AG04450 (cell line): ENCODE measurements around the gene AK5. TPM values are rescaled to one million over a fixed set of nuclear protein-coding genes. Genes with fewer than 3 reads are reported as not detected.

Experiments used
- CTCF ChIA-PET: fragments of 300-600, 350-600 bp; formaldehyde crosslinking; extraction: SDS; loops from one replicate; lab custom pipeline; 2022; ENCODE audit warnings: antibody characterized with exemption, inconsistent platforms; lab: Charles Lee
- POLR2A ChIA-PET: fragments of 350-600 bp; formaldehyde crosslinking; extraction: SDS; loops from one replicate; lab custom pipeline; 2021; ENCODE audit warnings: antibody characterized with exemption, inconsistent platforms; lab: Yijun Ruan, JAX
- DNase-seq: peaks from one replicate; pipeline ENCODE4 v3.0.0-alpha.2; 2011; ENCODE audit warnings: low read depth, low spot score
- H3K27ac ChIP-seq: one replicate; pipeline ENCODE4 v1.5.1; 2012; ENCODE audit warnings: low read depth, low read length, control low read depth
- H3K27me3 ChIP-seq: one replicate; pipeline ENCODE4 v1.6.0; 2012; ENCODE audit warnings: low read length; ENCODE audit not compliant: control insufficient read depth, insufficient read depth
- H3K4me3 ChIP-seq: 2 replicates; pipeline ENCODE4 v1.5.1; 2011; ENCODE audit warnings: mild to moderate bottlenecking, low read depth, low read length, control low read depth
- H3K9me3 ChIP-seq: 2 replicates; pipeline ENCODE4 v1.5.1; 2012; ENCODE audit warnings: low read length; ENCODE audit not compliant: control insufficient read depth, insufficient read depth
- polyA plus RNA-seq: library from polyadenylated mRNA; depleted of rRNA; stranded (reverse); fragments of >200 nt; gene quantifications from 2 replicates; pipeline ENCODE4 v1.2.3, GENCODE V29; 2011
- TF ChIP-seq, protein P1 (sequence below): IDR thresholded peaks from 2 replicates; pipeline ENCODE4 v1.5.1; 2011; ENCODE audit warnings: low read depth, low read length, control low read depth, inconsistent platforms

The AK5 gene
- polyA plus RNA-seq, 1 experiment: 45.1 TPM

DNA sequence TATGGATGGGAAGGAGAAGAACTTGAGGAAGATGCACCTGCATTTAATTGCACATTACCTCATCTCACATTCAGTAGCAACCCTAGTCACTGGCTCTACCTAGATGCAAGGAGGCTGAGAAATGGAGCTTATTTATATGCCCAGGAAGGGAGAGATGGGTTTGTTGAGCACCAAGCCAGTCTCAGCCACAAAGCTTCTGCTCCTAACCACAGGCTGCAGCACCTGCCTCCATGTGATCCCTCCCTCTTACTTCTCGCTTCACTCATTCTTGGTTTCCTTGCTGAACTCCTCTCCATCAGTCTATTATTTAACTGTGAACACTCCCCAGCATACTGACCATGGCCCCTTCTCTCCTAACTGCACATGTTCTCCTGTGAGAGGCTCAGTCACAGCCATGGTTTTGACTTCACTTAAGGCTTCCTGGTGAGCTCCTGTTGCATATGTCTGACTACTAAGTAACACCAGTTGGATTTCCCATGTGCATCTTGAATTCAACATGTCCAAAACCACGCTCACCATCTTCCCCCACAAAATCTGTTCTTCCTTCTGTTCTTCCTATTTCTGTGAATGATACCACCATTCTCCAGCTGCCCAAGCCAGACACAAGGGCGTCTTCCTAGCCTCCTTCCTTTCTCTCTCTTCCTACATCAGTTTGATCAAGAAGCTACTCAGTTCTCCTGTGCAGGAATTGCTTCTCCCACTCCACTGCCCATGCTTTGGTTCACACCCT is 139.8 kb downstream of the AK5 start:
- CTCF ChIA-PET: no interaction called here
- Histone ChIP-seq H3K4me3 (no peak overlapping the region), H3K9me3 (no peaks in the 10 kb centered on the region), H3K27ac (no peak overlapping the region), H3K27me3 (no peaks in the 10 kb centered on the region)
- TF ChIP-seq, protein P1, sequence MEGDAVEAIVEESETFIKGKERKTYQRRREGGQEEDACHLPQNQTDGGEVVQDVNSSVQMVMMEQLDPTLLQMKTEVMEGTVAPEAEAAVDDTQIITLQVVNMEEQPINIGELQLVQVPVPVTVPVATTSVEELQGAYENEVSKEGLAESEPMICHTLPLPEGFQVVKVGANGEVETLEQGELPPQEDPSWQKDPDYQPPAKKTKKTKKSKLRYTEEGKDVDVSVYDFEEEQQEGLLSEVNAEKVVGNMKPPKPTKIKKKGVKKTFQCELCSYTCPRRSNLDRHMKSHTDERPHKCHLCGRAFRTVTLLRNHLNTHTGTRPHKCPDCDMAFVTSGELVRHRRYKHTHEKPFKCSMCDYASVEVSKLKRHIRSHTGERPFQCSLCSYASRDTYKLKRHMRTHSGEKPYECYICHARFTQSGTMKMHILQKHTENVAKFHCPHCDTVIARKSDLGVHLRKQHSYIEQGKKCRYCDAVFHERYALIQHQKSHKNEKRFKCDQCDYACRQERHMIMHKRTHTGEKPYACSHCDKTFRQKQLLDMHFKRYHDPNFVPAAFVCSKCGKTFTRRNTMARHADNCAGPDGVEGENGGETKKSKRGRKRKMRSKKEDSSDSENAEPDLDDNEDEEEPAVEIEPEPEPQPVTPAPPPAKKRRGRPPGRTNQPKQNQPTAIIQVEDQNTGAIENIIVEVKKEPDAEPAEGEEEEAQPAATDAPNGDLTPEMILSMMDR: no peak
- DNase-seq: no peak
- POLR2A ChIA-PET: no interaction called here

DNA sequence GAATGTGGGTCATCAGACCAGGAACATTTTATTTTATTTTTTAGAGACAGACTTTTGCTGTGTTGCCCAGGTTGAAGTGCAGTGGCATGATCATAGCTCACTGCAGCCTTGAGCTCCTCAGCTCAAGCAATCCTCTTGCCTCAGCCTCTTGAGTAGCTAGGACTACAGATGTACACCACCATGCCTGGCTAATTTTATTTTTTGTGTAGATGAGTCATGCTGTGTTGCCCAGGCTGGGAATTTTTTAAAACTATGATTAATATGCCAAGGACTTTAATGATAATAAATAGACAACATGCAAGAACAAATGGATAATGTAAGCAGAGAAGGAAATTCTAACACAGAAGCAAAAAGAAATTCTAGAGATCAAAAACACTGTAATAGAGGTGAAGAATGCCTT is 142.4 kb downstream of the AK5 start:
- ChIA-PET POLR2A (no interaction called here), CTCF (no interaction called here)
- no peaks in the 10 kb centered on the region for H3K9me3 ChIP-seq
- TF ChIP-seq, protein P1: no peak
- H3K27ac ChIP-seq: no peak overlapping the region
- DNase-seq: peak; percentile 11
- H3K4me3 ChIP-seq: no peak overlapping the region
- no peaks in the 10 kb centered on the region for H3K27me3 ChIP-seq

DNA sequence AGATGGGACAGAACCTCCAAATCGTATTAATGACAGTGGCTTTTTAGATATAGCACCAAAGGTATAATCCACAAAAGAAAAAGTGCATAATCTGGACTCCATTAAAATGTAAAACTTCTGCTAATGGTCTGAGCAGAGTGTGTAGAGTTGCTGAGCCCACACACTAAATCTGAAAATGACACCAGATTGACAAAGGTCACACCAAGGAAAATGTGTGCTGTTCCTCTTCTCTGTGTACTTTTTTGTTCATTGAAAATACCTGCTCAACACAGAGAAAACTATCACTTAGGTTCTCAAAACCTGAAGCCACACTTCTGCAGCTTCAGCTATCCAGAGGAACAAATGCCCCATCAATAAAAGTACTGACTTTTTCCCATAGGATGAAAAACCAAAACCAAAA is 146.2 kb downstream of the AK5 start:
- TF ChIP-seq, protein P1: no peak
- ChIA-PET CTCF (no interaction called here), POLR2A (no interaction called here)
- no peaks in the 10 kb centered on the region for H3K9me3 ChIP-seq
- DNase-seq: no peak
- no peak overlapping the region for H3K27ac ChIP-seq
- H3K27me3 ChIP-seq: no peaks in the 10 kb centered on the region
- no peak overlapping the region for H3K4me3 ChIP-seq

DNA sequence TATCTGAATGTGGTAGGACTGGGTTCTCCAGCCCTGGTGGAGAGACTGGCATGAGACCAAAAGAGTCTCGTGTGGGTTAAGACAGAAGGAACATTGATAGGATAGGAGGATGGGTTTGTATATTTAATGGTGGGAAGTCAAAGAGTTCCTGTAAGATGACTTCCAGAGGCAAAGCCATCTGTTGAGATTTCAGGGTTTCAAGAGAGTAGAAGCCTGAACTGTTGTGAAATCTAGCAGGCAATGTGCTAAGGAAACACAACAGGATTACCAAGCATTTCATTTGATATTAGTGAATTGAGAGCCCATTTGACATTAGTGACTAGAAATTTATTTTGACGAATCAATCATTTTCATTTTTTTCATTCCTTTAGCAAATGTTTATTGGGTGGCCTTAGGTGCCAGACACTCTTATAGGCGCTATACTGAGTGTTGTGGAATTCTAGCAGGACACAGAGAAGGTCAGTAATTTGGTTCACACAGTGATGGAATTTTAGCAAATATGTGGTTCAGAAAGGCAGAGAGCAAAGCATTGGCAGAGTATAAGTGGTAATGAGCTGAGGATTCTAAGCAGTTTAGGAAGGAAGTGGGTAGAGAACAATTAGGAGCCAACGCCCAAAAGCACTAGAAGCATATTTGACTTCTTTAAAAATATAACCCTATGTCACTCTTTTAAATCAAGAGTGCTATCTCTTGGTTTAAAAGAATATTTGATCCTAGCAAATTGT is 149.3 kb downstream of the AK5 start:
- TF ChIP-seq, protein P1: no peak
- POLR2A ChIA-PET: no interaction called here
- CTCF ChIA-PET: no interaction called here

DNA sequence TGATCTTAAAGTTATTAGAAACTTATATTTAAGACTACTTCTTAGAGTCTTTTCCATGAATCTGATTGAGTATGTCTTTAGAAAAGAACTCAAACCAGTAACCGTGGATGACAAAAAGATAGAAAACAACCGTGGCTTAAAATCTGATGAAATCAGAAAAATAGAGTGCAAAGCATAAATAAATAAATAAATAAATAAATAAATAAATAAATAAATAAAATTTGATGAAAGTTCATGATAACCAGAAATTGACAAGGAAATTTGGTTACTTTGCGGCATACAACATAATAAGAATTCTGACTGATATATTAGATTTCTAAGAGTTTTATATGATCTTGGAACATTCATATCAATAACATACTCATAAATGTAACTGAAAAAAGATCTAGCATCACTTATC is 152.1 kb downstream of the AK5 start:
- H3K27me3 ChIP-seq: no peaks in the 10 kb centered on the region
- H3K9me3 ChIP-seq: no peaks in the 10 kb centered on the region
- CTCF ChIA-PET: interaction anchor here (0.9 kb wide), 1 partner anchor 100 kb away, joined by 3 read pairs; no protein-coding TSS in a partner anchor
- POLR2A ChIA-PET: no interaction called here
- H3K4me3 ChIP-seq: no peak overlapping the region
- DNase-seq: no peak
- no peak overlapping the region for H3K27ac ChIP-seq
- TF ChIP-seq, protein P1: no peak

More for the DNA sequence above, 149.3 kb downstream of the AK5 start:
- DNase-seq: no peak
- H3K27ac ChIP-seq: no peak overlapping the region
- no peak overlapping the region for H3K4me3 ChIP-seq
- H3K27me3 ChIP-seq: no peaks in the 10 kb centered on the region
- no peaks in the 10 kb centered on the region for H3K9me3 ChIP-seq
